GM04503 (cell line): ENCODE measurements around the gene ANKS1B.

ENCODE experiments used
- DNase-seq: peaks from one replicate; pipeline ENCODE4 v3.0.0-alpha.2; 2012; ENCODE audit warnings: low read depth

The ANKS1B gene

GRCh38 chr12:98945864-98946263 is 1038.9 kb downstream of the ANKS1B start:
- no peak for DNase-seq

DNA sequence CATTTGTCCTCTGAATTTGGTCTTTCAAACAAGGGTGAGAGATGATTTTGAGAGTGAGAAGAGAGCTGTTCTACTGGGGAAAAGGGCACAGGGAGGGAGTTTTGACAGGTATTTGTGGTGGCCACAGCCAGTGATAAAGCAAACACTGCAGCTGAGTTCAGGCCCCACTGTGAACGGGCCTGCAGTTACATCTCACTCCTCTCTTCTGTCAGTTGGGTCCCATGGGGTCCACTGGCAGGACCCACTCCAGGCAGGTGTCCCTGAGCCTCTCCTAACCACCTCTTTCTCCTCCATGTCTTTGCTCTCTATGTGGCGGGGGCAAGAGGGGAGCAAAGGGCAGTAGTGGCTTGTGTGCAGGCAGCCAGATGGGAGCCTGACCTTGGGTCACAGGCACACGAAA is 1044.8 kb downstream of the ANKS1B start:
- DNase-seq, result no peak

DNA sequence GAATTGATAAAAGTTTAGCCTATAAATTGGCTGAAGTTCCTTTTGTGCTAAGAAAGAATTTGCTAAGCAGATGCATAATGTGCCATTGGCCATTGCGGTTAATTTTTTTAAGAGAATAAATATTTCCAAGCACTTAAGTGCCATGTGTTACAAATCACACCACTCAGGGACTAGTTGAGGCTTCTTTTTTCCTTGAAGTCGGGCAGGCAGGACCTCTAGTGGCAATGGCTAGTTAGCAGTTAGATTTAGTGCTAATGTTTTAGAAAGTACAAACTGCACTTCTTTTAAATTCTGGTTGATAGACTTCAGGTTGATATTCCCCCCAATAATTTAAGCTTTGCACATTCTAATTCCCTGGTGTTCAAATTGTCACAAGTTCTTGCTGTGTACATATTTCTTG is 1045.4 kb downstream of the ANKS1B start:
- peak; percentile 3 for DNase-seq

DNA sequence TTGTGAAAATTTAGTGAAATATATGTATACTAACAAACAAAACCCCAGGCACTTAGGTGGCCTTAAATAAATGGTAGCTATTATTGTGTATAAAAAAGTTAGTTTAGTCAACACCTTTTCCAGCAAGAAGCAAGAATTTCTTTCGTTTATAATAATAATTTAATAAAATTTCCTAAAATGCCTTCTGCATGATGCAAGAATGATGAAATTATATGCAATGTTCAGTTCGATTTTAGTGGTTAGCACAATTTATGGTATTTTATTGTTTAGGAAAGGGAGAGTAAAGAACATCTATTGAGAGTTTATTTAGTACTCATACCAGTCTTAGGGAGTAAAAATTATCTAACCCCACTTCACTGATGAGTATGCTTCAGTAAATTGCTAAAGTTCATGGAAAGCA is 1048.9 kb downstream of the ANKS1B start:
- DNase-seq, result no peak

DNA sequence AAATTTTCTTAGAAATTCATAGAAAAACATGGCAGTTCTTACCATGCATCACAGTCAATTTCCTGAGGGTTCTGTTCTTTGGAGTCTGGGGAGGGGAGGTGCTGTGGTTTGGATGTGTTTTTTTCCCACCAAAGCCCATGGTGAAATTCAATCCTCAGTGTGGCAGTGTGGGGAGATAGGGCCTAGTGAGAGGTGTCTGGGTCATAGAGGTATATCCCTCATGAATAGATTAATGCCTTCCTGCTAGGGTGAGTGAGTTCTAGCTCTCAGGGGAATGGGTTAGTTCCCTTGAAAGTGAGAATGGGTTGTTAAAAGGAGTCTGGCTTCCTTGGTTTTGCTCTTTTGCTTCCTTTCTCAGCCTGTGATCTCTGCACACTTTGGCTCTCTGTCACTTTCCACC is 1061.9 kb downstream of the ANKS1B start:
- no peak for DNase-seq

DNA sequence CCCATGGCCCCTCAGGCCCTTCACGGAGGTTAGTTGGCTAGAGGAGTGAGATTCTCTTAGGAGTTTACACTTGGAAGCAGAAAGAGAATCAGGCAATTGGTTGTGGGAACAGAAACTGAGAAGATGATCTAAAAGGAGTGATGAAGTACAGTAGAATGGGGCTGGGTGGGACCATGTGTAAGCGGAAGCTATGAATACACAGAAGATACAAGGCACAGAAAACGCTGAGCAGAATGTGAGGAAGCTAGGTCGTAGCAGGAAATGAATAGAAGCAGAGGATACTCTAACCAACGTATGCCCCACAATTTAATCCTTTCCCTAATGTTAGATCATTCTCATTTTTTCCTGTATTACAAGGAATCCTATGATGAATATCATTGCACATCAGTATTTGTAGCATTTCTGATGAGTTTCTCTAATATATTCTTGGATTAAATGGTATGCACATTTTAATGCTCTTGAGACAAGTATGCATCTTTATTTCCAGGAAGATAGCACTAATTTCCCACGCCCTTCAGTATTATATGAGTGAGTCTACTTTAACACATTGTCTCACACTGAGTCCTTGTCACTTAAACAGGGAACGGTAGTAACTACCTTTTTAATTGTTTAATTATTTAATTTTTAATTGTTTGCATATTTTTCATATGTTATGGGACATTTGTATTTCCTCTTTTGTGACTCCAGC is 1066.4 kb downstream of the ANKS1B start:
- no peak for DNase-seq

DNA sequence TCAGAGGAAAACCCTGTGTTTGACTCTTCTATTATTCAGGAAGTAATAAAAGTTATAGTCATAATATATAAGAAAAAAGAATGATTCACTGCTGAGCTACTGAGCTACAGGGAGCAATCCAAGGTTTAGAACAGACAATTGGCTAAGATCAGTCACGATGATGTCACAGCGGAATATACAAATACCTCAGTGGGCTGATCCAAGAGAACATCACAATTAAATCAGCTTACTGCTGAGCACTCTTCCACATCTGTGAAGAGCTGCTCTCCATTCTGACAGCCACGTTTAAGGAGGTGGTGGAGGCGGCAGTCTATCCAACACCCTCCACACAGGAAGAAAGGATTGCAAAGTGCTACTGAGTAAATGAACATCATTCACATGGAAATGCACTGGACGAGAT is 1068.6 kb downstream of the ANKS1B start:
- no peak for DNase-seq

GRCh38 chr12:98912401-98912974 is 1072.2 kb downstream of the ANKS1B start:
- no peak for DNase-seq

- DNase-seq, result no peak
Measured at GRCh38 chr12:98911396-98911795, 1073.3 kb downstream of the ANKS1B start.

DNA sequence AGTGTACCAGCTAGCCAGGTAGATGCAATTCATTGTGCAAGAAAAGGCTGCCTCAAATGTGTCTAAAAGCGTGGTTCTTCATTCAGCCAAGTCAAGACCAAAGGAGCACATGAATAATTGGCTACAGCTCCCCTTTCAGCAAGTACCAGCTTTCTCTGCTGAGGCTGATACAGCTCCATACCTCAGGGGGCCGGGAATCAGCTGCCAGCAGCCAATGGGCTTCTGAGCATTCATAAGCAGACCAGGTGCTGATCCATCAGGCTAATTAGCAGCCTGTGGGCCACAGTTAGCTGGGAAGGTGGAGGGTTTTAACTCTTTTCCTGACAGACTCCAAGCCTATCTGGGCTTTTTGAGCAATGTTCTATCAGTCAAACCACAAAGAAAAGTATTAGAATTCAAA is 1075.0 kb downstream of the ANKS1B start:
- DNase-seq, result no peak

DNA sequence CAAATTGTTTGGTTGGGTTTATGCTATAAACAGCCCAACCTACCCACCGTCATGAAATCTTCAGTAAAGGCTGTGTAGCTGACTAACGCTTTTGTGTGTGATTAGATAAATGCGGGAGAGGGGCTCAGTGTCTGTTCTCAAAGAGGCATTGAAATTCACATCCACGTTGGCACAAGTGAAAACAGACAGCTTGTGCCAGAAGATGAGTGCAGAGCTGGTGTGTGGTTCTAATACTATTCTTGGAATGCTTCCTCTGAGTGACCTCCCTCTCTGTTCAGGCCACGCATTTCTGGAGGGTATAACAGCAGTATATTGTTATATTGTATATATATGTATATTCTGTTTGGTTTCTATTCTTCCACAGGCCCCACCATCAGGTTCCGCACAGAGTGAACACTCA is 1075.9 kb downstream of the ANKS1B start:
- no peak for DNase-seq

DNA sequence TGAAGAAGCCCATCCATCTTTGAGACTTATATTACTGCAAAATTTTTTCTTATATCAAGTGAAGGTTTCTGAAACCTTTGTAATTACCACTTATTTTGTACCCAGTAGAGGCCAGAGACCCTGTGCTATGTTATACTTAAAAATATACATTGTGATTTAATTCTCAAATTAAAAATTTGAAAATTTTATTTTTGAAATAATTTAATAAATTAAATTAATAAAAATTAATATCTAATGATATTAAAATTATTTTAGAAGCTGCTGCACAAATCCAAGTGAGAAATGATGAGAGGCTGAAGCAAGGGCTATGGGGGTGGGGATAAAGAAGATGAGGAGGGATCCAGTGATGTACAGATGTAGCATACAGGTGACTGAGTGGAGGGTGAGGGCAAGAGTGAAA is 1080.9 kb downstream of the ANKS1B start:
- DNase-seq, result no peak

DNA sequence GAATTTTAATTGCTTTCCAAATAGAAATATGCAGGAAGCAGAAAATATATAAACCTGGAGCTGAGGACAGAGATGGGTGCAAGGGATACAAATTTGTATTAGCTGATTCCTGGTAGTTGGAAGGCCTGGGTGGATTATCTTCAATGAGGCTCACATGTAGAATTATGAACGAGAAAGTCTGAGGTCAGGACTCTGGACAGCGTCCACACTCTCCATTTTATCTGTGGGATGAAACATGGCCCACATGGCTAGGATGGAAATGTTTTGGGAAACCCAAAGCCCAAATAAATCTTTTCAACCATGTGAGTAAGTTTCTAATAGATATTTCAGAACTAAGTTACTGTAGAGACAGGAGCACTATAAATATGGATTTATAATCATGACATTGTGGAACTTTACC is 1083.5 kb downstream of the ANKS1B start:
- no peak for DNase-seq

DNA sequence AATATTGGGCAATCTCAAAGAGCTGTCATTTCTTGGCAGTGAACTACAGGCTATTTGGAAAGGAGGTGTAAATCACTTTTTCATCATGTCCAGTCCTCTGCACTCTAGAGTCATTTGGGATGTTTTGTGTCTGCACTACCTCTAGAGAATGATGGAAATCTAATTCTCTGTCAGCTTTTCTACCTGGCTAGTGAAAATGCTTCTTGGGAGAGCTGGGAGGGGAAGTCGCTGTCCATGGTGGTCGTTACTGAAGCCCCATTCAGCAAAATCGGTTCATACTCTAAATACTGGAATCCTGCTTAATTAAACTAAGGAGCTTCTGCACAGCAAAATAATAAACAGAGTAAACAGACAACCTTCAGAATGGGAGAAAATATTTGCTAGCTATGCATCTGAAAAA is 1087.8 kb downstream of the ANKS1B start:
- no peak for DNase-seq

DNA sequence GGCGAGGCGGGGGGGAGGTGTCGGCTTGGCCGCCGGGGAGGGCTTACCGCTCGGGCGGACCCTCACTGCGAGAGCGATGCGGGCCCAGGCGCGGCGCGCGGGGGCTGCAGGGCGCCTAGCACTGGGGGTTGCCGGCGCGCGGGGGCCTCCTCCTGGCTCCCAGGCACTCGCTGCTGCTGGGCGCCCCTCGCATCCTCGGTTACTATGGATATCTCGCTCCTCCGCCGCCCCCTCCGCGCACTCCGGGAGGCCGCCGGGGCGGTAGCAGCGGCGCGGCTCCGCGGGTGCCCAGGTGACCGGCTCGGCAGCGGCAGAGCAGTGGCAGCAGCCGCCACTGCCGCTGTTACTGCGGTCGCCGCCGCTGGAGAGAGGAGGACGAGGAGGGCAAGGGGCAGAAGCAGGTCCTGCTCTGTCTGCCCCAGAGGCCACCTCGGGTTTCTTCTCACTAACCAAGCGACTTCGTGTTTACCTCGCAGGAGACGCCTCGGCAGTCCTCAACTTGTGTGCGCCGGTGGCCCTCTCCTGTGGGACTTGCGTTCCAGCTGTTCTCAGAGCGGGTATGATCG is 1089.6 kb downstream of the ANKS1B start:
- DNase-seq, result no peak

- no peak for DNase-seq
Measured at GRCh38 chr12:98894412-98895085, 1090.2 kb downstream of the ANKS1B start.

GRCh38 chr12:98893675-98894411 is 1090.9 kb downstream of the ANKS1B start:
- DNase-seq, result no peak

DNA sequence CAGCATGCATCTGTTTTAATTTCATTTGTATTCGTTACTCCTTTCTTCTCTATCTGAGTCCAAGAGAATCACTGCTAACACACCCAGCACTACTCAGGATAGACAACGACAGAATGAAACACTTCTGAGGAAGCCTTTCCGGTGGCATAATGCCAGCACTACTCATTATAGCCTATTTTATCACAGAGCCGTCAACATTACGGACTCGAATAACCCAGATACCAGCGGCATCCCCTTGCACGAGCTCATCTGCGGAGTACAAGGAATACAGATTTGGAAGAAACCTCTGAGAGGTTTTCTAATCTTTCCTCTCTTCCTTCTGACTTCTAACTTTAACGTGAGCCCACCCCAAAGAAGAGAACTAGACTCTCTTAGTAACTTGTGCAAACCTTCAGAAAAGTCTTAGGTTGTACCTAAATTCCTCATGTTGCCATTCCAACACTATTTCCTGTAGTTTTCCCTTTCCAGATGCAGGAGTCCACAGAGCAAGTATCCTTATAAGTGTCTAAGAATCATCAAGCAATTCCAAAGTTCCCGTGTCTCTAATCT is 1091.5 kb downstream of the ANKS1B start:
- no peak for DNase-seq

GRCh38 chr12:98885778-98886177 is 1099.0 kb downstream of the ANKS1B start:
- no peak for DNase-seq

DNA sequence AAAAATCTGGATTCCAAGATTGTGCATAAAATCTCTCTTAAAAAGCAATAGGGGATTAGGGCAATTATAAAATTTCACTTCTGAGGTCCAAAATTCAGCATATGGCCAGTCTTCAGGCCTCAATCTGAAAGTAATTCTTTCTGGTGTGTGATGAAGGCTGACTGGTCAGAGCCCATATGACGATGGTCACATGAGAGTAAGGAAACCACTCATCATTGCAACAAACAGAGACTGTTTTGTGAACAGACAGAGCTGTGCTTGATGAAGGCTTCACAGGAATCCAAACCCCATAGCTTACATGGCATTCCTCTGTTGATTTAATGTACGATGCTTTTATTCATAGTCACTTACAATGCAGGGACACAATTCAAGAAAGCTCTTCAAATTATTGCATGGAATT is 1101.5 kb downstream of the ANKS1B start:
- no peak for DNase-seq

GRCh38 chr12:98882526-98882925 is 1102.2 kb downstream of the ANKS1B start:
- DNase-seq, result no peak

GRCh38 chr12:98873776-98874175 is 1111.0 kb downstream of the ANKS1B start:
- DNase-seq, result no peak
